ENCODE measurements around the gene IQSEC1. TPM values are rescaled to one million over a fixed set of nuclear protein-coding genes. Genes with fewer than 3 reads are reported as not detected.

IQSEC1 gene
- total and polyA plus RNA-seq, 2 of the 8 experiments (the other 6 are each of a cell fraction or from before 2014, with no cell fraction given), result 6.8 to 28.8 TPM

- Histone ChIP-seq H2BK20ac (ENCODE audit: low read length) (no peak overlapping the region), H2BK120ac (replicated peaks; ENCODE audit: low read depth, low read length) (no peak overlapping the region), H3K4me3 (ENCODE audit: extremely low read depth in 1 of 4, insufficient read depth in 2 of 4, low read depth in 3 of 4, low read length in 4 of 4) (no peak overlapping the region), H3K23me2 (ENCODE audit: low read depth, low read length) (no peaks in the 10 kb centered on the region), H3K9ac (replicated peaks in 1 of 4; ENCODE audit: extremely low read depth in 1 of 4, low read depth in 3 of 4, low read length in 3 of 4) (no peak overlapping the region), H4K20me1 (replicated peaks in 1 of 2; ENCODE audit: control insufficient read depth in 1 of 2, insufficient read depth in 2 of 2, low read length in 2 of 2) (peaks cover 6 to 7% of the 10 kb centered on the region in 2 experiments), H3K18ac (ENCODE audit: extremely low read depth, low read length) (no peak overlapping the region), H3K14ac (ENCODE audit: insufficient read length) (no peak overlapping the region), H3K23ac (ENCODE audit: insufficient read length) (no peak overlapping the region), H3K56ac (replicated peaks; ENCODE audit: insufficient read length, low read depth, low read length) (no peak overlapping the region), H3K9me3 (ENCODE audit: insufficient read depth in 2 of 2, low read depth in 1 of 2, low read length in 1 of 2) (no peaks in the 10 kb centered on the region), H3K4ac (replicated peaks; ENCODE audit: insufficient read length, low read depth, low read length) (no peak overlapping the region), H3K27me3 (replicated peaks in 1 of 4; ENCODE audit: control insufficient read depth in 3 of 4, extremely low read depth in 1 of 4, insufficient read depth in 3 of 4, low read length in 3 of 4) (no peaks in the 10 kb centered on the region), H2BK12ac (ENCODE audit: low read depth, low read length) (no peak overlapping the region), H3K36me3 (ENCODE audit: control insufficient read depth in 2 of 4, insufficient read depth in 4 of 4, low read length in 3 of 4) (no peaks in the 10 kb centered on the region), H3K27ac (ENCODE audit: low read depth, low read length) (no peak overlapping the region), H4K8ac (ENCODE audit: extremely low read depth, insufficient read depth, low read length) (no peak overlapping the region; the same call in 1 of the 2 replicates), H3K4me1 (replicated peaks in 1 of 4; ENCODE audit: control insufficient read depth in 3 of 4, insufficient read depth in 4 of 4, low read length in 3 of 4) (peaks cover 0 to 12% (median 10%) of the 10 kb centered on the region in 4 experiments; a peak in 5 of 7 replicates), H2AFZ (ENCODE audit: low read length) (no peak overlapping the region), H3K79me1 (ENCODE audit: low read depth, low read length) (peaks cover 4% of the 10 kb centered on the region; the same call in 1 of the 2 replicates), H4K5ac (ENCODE audit: insufficient read length, low read depth, low read length) (no peak overlapping the region), H3K4me2 (ENCODE audit: insufficient read depth in 1 of 2, low read depth in 2 of 2, low read length in 2 of 2) (no peak overlapping the region), H2AK5ac (ENCODE audit: low read depth, low read length) (no peak overlapping the region), H2BK15ac (ENCODE audit: low read length) (no peak overlapping the region), H3K79me2 (ENCODE audit: control insufficient read depth in 1 of 2, insufficient read depth in 2 of 2, low read length in 2 of 2) (no peaks in the 10 kb centered on the region), H4K91ac (replicated peaks; ENCODE audit: insufficient read length, low read length) (no peak overlapping the region), H2BK5ac (ENCODE audit: low read depth, low read length) (no peak overlapping the region)
- FAIRE-seq (no peak), DNase-seq (ENCODE audit: low read depth in 1 of 2, low spot score in 2 of 2) (no peak)
- ChIA-PET POLR2A (ENCODE audit: partially characterized antibody) (interaction anchor here (0.6 to 1.0 kb wide), 2 partner anchors 13 to 17 kb away, joined by 3 to 4 read pairs; no protein-coding TSS in a partner anchor), CTCF (ENCODE audit: partially characterized antibody) (interaction anchor here (0.6 to 25.8 kb wide), 7 partner anchors 9 to 150 kb away, joined by 3 to 267 read pairs (median 4); no protein-coding TSS in a partner anchor)
- WGBS, 2 experiments (ENCODE audit: extremely low coverage in 1 of 2, insufficient coverage in 1 of 2, insufficient read length in 1 of 2, insufficient replicate concordance in 2 of 2, low coverage in 1 of 2, low lambda C conversion rate in 2 of 2, missing lambda C conversion rate in 1 of 2), result 87% methylated on average over 11 of the region's 12 CpGs; no CpG with 5 or more reads in 1 of the 2 experiments
These were observed 97.3 kb downstream of the IQSEC1 start for GRCh38 chr3:12975748-12976522.
